ENCODE measurements around the gene PRKCA.

Gene PRKCA

GRCh38 chr17:66610361-66611133, 308.1 kb downstream of the PRKCA start (continued):
- TF ChIP-seq, protein P1, sequence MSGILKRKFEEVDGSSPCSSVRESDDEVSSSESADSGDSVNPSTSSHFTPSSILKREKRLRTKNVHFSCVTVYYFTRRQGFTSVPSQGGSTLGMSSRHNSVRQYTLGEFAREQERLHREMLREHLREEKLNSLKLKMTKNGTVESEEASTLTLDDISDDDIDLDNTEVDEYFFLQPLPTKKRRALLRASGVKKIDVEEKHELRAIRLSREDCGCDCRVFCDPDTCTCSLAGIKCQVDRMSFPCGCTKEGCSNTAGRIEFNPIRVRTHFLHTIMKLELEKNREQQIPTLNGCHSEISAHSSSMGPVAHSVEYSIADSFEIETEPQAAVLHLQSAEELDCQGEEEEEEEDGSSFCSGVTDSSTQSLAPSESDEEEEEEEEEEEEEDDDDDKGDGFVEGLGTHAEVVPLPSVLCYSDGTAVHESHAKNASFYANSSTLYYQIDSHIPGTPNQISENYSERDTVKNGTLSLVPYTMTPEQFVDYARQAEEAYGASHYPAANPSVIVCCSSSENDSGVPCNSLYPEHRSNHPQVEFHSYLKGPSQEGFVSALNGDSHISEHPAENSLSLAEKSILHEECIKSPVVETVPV (CRISPR knock-in tag; IDR thresholded peaks at IDR 0.05) = no peak
- TF ChIP-seq SNAI2 (CRISPR knock-in tag; IDR thresholded peaks at IDR 0.05) (no peak), ZNF70 (CRISPR knock-in tag; IDR thresholded peaks at IDR 0.05) (no peak)
- TF ChIP-seq, protein P2, sequence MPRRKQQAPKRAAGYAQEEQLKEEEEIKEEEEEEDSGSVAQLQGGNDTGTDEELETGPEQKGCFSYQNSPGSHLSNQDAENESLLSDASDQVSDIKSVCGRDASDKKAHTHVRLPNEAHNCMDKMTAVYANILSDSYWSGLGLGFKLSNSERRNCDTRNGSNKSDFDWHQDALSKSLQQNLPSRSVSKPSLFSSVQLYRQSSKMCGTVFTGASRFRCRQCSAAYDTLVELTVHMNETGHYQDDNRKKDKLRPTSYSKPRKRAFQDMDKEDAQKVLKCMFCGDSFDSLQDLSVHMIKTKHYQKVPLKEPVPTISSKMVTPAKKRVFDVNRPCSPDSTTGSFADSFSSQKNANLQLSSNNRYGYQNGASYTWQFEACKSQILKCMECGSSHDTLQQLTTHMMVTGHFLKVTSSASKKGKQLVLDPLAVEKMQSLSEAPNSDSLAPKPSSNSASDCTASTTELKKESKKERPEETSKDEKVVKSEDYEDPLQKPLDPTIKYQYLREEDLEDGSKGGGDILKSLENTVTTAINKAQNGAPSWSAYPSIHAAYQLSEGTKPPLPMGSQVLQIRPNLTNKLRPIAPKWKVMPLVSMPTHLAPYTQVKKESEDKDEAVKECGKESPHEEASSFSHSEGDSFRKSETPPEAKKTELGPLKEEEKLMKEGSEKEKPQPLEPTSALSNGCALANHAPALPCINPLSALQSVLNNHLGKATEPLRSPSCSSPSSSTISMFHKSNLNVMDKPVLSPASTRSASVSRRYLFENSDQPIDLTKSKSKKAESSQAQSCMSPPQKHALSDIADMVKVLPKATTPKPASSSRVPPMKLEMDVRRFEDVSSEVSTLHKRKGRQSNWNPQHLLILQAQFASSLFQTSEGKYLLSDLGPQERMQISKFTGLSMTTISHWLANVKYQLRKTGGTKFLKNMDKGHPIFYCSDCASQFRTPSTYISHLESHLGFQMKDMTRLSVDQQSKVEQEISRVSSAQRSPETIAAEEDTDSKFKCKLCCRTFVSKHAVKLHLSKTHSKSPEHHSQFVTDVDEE (CRISPR knock-in tag; IDR thresholded peaks at IDR 0.05) = no peak

- ATAC-seq = no peak
- TF ChIP-seq ZNF70 (CRISPR knock-in tag; IDR thresholded peaks at IDR 0.05) = no peak
- TF ChIP-seq, protein P1 (CRISPR knock-in tag; IDR thresholded peaks at IDR 0.05) = no peak
- TF ChIP-seq TCF4 (CRISPR knock-in tag; IDR thresholded peaks at IDR 0.05; ENCODE audit: borderline replicate concordance) = no peak
- no peak for TF ChIP-seq RARB (CRISPR knock-in tag; IDR thresholded peaks at IDR 0.05)
- TF ChIP-seq ZNF8 (CRISPR knock-in tag; IDR thresholded peaks at IDR 0.05) = peak; percentile 97
- TF ChIP-seq BACH2 (CRISPR knock-in tag; IDR thresholded peaks at IDR 0.05; ENCODE audit: borderline replicate concordance) = no peak
- TF ChIP-seq ISL1 (CRISPR knock-in tag; IDR thresholded peaks at IDR 0.05) = no peak
Measured at GRCh38 chr17:66611397-66611796, 309.0 kb downstream of the PRKCA start.

GRCh38 chr17:66612993-66613392, 310.6 kb downstream of the PRKCA start:
- TF ChIP-seq ZFP30 (CRISPR knock-in tag; IDR thresholded peaks at IDR 0.05) (no peak), ESRRG (CRISPR knock-in tag; IDR thresholded peaks at IDR 0.05) (no peak), BACH2 (CRISPR knock-in tag; IDR thresholded peaks at IDR 0.05; ENCODE audit: borderline replicate concordance) (no peak), ZFP3 (CRISPR knock-in tag; IDR thresholded peaks at IDR 0.05) (no peak), TCF4 (CRISPR knock-in tag; IDR thresholded peaks at IDR 0.05; ENCODE audit: borderline replicate concordance) (peak; percentile 41; the same call in 1 of the 2 replicates), GLIS3 (CRISPR knock-in tag; IDR thresholded peaks at IDR 0.05) (no peak), ZNF8 (CRISPR knock-in tag; IDR thresholded peaks at IDR 0.05) (peak; percentile 63; the same call in 1 of the 2 replicates)
- TF ChIP-seq, protein P1 (CRISPR knock-in tag; IDR thresholded peaks at IDR 0.05) = no peak
- no peak; the same call in 2 of the 3 replicates for ATAC-seq

- TF ChIP-seq ISL1 (CRISPR knock-in tag; IDR thresholded peaks at IDR 0.05) (no peak), ZFP30 (CRISPR knock-in tag; IDR thresholded peaks at IDR 0.05) (no peak), ARNTL (CRISPR knock-in tag; IDR thresholded peaks at IDR 0.05; ENCODE audit: borderline replicate concordance, low read depth) (no peak), ZC3H10 (CRISPR knock-in tag; IDR thresholded peaks at IDR 0.05) (no peak), BACH2 (CRISPR knock-in tag; IDR thresholded peaks at IDR 0.05; ENCODE audit: borderline replicate concordance) (no peak), TCF4 (CRISPR knock-in tag; IDR thresholded peaks at IDR 0.05; ENCODE audit: borderline replicate concordance) (no peak)
- TF ChIP-seq, protein P3, sequence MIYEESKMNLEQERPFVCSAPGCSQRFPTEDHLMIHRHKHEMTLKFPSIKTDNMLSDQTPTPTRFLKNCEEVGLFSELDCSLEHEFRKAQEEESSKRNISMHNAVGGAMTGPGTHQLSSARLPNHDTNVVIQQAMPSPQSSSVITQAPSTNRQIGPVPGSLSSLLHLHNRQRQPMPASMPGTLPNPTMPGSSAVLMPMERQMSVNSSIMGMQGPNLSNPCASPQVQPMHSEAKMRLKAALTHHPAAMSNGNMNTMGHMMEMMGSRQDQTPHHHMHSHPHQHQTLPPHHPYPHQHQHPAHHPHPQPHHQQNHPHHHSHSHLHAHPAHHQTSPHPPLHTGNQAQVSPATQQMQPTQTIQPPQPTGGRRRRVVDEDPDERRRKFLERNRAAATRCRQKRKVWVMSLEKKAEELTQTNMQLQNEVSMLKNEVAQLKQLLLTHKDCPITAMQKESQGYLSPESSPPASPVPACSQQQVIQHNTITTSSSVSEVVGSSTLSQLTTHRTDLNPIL (CRISPR knock-in tag; IDR thresholded peaks at IDR 0.05; ENCODE audit: low read depth) = no peak
- TF ChIP-seq, protein P1 (CRISPR knock-in tag; IDR thresholded peaks at IDR 0.05) = no peak
- TF ChIP-seq, protein P4, sequence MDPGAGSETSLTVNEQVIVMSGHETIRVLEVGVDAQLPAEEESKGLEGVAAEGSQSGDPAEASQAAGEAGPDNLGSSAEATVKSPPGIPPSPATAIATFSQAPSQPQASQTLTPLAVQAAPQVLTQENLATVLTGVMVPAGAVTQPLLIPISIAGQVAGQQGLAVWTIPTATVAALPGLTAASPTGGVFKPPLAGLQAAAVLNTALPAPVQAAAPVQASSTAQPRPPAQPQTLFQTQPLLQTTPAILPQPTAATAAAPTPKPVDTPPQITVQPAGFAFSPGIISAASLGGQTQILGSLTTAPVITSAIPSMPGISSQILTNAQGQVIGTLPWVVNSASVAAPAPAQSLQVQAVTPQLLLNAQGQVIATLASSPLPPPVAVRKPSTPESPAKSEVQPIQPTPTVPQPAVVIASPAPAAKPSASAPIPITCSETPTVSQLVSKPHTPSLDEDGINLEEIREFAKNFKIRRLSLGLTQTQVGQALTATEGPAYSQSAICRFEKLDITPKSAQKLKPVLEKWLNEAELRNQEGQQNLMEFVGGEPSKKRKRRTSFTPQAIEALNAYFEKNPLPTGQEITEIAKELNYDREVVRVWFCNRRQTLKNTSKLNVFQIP (CRISPR knock-in tag; IDR thresholded peaks at IDR 0.05; ENCODE audit: borderline replicate concordance, low read depth) = no peak
- TF ChIP-seq, protein P2 (CRISPR knock-in tag; IDR thresholded peaks at IDR 0.05) = no peak
- no peak for ATAC-seq
Measured at GRCh38 chr17:66614469-66614868, 312.1 kb downstream of the PRKCA start.
